Transverse colon (tissue), 4 donors: Measurements from ENCODE around the gene CDCA5.

Experiments used
- EP300 ChIP-seq: sonication (generic); formaldehyde crosslinking; IDR thresholded peaks from one replicate; pipeline ENCODE4 v1.6.1; 2017; ENCODE audit warnings: antibody characterized with exemption, low read depth
- POLR2A ChIP-seq: fragments of 450-650 bp; IDR thresholded peaks from one replicate; pipeline ENCODE4 v1.6.1; 2016; ENCODE audit warnings: antibody characterized with exemption, mild to moderate bottlenecking, moderate library complexity
- POLR2AphosphoS5 ChIP-seq, 3 donors: sonication (generic); formaldehyde crosslinking; IDR thresholded peaks; one replicate each; pipeline ENCODE4 v1.6.1; 2016; ENCODE audit warnings: antibody characterized with exemption in 3 of 3
- TF ChIP-seq, protein P1 (sequence below), 5 experiments: fragments of 200-600 bp in 3 of 5; fragments of 450-650 bp in 2 of 5; sonication (generic) in 3 of 5; IDR thresholded peaks; 1 replicate in 2 of 5; 2 replicates in 3 of 5; pipeline ENCODE4 v1.5.1; 2016 to 2017; ENCODE audit warnings: antibody characterized with exemption in 5 of 5, inconsistent platforms in 3 of 5, mild to moderate bottlenecking in 2 of 5, moderate library complexity in 1 of 5

DNA sequence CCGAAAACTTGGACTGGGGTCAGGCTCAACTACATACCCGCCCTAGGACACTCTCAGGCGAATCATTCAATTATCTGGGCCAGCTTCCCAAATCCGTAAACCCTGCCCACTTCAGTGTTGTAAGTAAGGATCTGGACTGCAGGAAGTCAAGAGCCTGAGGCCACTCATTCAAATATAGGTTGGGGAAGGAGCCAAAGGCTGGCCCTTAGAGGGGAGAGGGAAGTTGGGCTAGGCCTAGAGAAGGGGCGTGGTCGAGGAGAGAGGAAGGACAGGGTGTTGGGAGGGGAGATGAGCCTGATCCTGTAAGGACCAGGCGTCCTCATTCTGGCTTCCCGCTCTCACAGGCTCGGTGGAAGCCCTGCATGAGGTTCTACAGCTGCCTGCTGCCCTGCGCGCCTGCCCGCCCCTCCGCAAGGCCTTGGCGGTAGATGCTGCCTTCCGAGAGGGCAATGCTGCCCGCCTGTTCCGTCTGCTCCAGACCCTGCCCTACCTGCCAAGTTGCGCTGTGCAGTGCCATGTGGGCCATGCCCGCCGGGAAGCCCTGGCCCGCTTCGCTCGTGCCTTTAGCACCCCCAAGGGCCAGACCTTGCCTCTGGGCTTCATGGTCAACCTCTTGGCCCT is 39.8 kb downstream of the CDCA5 start:
- TF ChIP-seq POLR2A (no peak), EP300 (no peak), POLR2AphosphoS5 (IDR thresholded peaks at IDR 0.05) (no peak)
- TF ChIP-seq, protein P1, sequence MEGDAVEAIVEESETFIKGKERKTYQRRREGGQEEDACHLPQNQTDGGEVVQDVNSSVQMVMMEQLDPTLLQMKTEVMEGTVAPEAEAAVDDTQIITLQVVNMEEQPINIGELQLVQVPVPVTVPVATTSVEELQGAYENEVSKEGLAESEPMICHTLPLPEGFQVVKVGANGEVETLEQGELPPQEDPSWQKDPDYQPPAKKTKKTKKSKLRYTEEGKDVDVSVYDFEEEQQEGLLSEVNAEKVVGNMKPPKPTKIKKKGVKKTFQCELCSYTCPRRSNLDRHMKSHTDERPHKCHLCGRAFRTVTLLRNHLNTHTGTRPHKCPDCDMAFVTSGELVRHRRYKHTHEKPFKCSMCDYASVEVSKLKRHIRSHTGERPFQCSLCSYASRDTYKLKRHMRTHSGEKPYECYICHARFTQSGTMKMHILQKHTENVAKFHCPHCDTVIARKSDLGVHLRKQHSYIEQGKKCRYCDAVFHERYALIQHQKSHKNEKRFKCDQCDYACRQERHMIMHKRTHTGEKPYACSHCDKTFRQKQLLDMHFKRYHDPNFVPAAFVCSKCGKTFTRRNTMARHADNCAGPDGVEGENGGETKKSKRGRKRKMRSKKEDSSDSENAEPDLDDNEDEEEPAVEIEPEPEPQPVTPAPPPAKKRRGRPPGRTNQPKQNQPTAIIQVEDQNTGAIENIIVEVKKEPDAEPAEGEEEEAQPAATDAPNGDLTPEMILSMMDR (IDR thresholded peaks at IDR 0.05), result no peak
